H9 (cell line): ENCODE results near the gene DPP6. TPM values are rescaled to one million over a fixed set of nuclear protein-coding genes. Genes with fewer than 3 reads are reported as not detected.
A peak's percentile ranks its signal among the peaks of the same experiment; 100 is the strongest.
"Not testable (repeated sequence)": the region's sequence is repeated elsewhere in the genome, so short reads cannot be mapped to it uniquely, and the experiment has no call there.

Experiments
- DNase-seq: peaks from one replicate; pipeline ENCODE4 v3.0.0-alpha.2; 2017
- H2AFZ ChIP-seq: one replicate; pipeline ENCODE4 v1.6.1; 2013; ENCODE audit warnings: mild to moderate bottlenecking, low read length, control low read depth, moderate library complexity
- H2AK5ac ChIP-seq: 2 replicates; pipeline ENCODE4 v1.6.1; 2013; ENCODE audit warnings: low read length, control low read depth, mixed read lengths; ENCODE audit not compliant: insufficient read length
- H2BK120ac ChIP-seq: one replicate; pipeline ENCODE4 v1.6.1; 2013; ENCODE audit warnings: low read depth, mild to moderate bottlenecking, low read length, control low read depth, inconsistent platforms; ENCODE audit not compliant: poor library complexity, severe bottlenecking
- H2BK12ac ChIP-seq: 2 replicates; pipeline ENCODE4 v1.6.1; 2013; ENCODE audit warnings: low read length, control low read depth, mixed read lengths, low read depth; ENCODE audit not compliant: insufficient read length
- H2BK15ac ChIP-seq: 2 replicates; pipeline ENCODE4 v1.6.1; 2013; ENCODE audit warnings: low read depth, low read length, control low read depth
- H2BK20ac ChIP-seq: one replicate; pipeline ENCODE4 v1.6.1; 2013; ENCODE audit warnings: low read depth, mild to moderate bottlenecking, low read length, control low read depth, inconsistent platforms; ENCODE audit not compliant: poor library complexity, severe bottlenecking
- H2BK5ac ChIP-seq: 2 replicates; pipeline ENCODE4 v1.6.1; 2013; ENCODE audit warnings: low read length, control low read depth, mixed read lengths; ENCODE audit not compliant: insufficient read length
- H3K14ac ChIP-seq: 2 replicates; pipeline ENCODE4 v1.6.1; 2013; ENCODE audit warnings: low read length, control low read depth; ENCODE audit not compliant: insufficient read depth
- H3K18ac ChIP-seq: 2 replicates; pipeline ENCODE4 v1.6.1; 2013; ENCODE audit warnings: low read depth, mild to moderate bottlenecking, mixed read lengths, low read length, control low read depth; ENCODE audit not compliant: insufficient read length
- H3K23ac ChIP-seq: 2 replicates; pipeline ENCODE4 v1.6.1; 2013; ENCODE audit warnings: low read length, control low read depth, mixed read lengths, low read depth; ENCODE audit not compliant: insufficient read length
- H3K23me2 ChIP-seq: 2 replicates; pipeline ENCODE4 v1.6.1; 2013; ENCODE audit warnings: low read depth, mild to moderate bottlenecking, mixed read lengths, low read length, control low read depth; ENCODE audit not compliant: insufficient read length, poor library complexity, severe bottlenecking
- H3K27ac ChIP-seq: 2 replicates; pipeline ENCODE4 v1.5.1; 2013; ENCODE audit warnings: low read length, control low read depth, mixed read lengths, low read depth; ENCODE audit not compliant: insufficient read length
- H3K27me3 ChIP-seq: 2 replicates; pipeline ENCODE4 v1.6.1; 2013; ENCODE audit warnings: low read length, control low read depth, inconsistent platforms; ENCODE audit not compliant: insufficient read depth
- H3K4ac ChIP-seq: 2 replicates; pipeline ENCODE4 v1.6.1; 2013; ENCODE audit warnings: low read depth, mild to moderate bottlenecking, control low read depth, inconsistent platforms, low read length, moderate library complexity
- H3K4me1 ChIP-seq: 2 replicates; pipeline ENCODE4 v1.6.1; 2013; ENCODE audit warnings: low read length, control low read depth, inconsistent platforms; ENCODE audit not compliant: insufficient read depth
- H3K4me2 ChIP-seq: 2 replicates; pipeline ENCODE4 v1.6.1; 2013; ENCODE audit warnings: low read length, control low read depth, mixed read lengths; ENCODE audit not compliant: insufficient read length, insufficient read depth
- H3K56ac ChIP-seq: 2 replicates; pipeline ENCODE4 v1.6.1; 2013; ENCODE audit warnings: low read depth, mild to moderate bottlenecking, mixed read lengths, low read length, control low read depth; ENCODE audit not compliant: insufficient read length
- H3K79me1 ChIP-seq: 2 replicates; pipeline ENCODE4 v1.6.1; 2013; ENCODE audit warnings: low read depth, mild to moderate bottlenecking, moderate library complexity, low read length, control low read depth, inconsistent platforms; ENCODE audit not compliant: insufficient read depth, poor library complexity, severe bottlenecking
- H3K79me2 ChIP-seq: 2 replicates; pipeline ENCODE4 v1.6.1; 2013; ENCODE audit warnings: low read length, control low read depth, inconsistent platforms; ENCODE audit not compliant: insufficient read depth
- H3K9ac ChIP-seq: 2 replicates; pipeline ENCODE4 v1.6.1; 2013; ENCODE audit warnings: low read length, control low read depth, mixed read lengths; ENCODE audit not compliant: insufficient read length; ENCODE audit errors: extremely low read depth
- H3K9me3 ChIP-seq: one replicate; pipeline ENCODE4 v1.6.1; 2013; ENCODE audit warnings: low read depth, low read length, inconsistent platforms; ENCODE audit not compliant: control insufficient read depth
- H3T11ph ChIP-seq: one replicate; pipeline ENCODE4 v1.6.1; 2013; ENCODE audit warnings: mild to moderate bottlenecking, low read length, control low read depth, inconsistent platforms
- H4K20me1 ChIP-seq: one replicate; pipeline ENCODE4 v1.6.1; 2013; ENCODE audit not compliant: control insufficient read depth, insufficient read length, insufficient read depth
- H4K5ac ChIP-seq: 2 replicates; pipeline ENCODE4 v1.6.1; 2013; ENCODE audit warnings: low read depth, mild to moderate bottlenecking, mixed read lengths, low read length, control low read depth; ENCODE audit not compliant: insufficient read length
- H4K8ac ChIP-seq: replicated peaks from 2 replicates; pipeline ENCODE4 v1.6.1; 2013; ENCODE audit warnings: low read length, control low read depth, mixed read lengths, low read depth; ENCODE audit not compliant: insufficient read length
- H4K91ac ChIP-seq: 2 replicates; pipeline ENCODE4 v1.6.1; 2013; ENCODE audit warnings: low read depth, mild to moderate bottlenecking, moderate library complexity, mixed read lengths, low read length, control low read depth; ENCODE audit not compliant: insufficient read length
- H3K27ac Mint-ChIP-seq, 3 experiments: 2 replicates in 2 of 3; 3 replicates in 1 of 3; pipeline ENCODE4 v1.8.0; 2020 to 2021; ENCODE audit warnings: mixed read lengths in 3 of 3, mild to moderate bottlenecking in 1 of 3, moderate library complexity in 1 of 3
- H3K27me3 Mint-ChIP-seq: 2 replicates; pipeline ENCODE4 v1.8.0; 2021; ENCODE audit warnings: low read depth, mild to moderate bottlenecking, moderate library complexity, mixed read lengths
- H3K36me3 Mint-ChIP-seq, 3 experiments: 2 replicates in 2 of 3; 3 replicates in 1 of 3; pipeline ENCODE4 v1.8.0; 2020 to 2021; ENCODE audit warnings: low read depth in 3 of 3, mixed read lengths in 3 of 3; ENCODE audit not compliant: insufficient read depth in 1 of 3
- H3K4me1 Mint-ChIP-seq, 2 experiments: 2 replicates each; pipeline ENCODE4 v1.8.0; 2020; ENCODE audit warnings: mixed read lengths in 2 of 2
- H3K4me3 Mint-ChIP-seq, 2 experiments: 2 replicates in 1 of 2; 3 replicates in 1 of 2; pipeline ENCODE4 v1.8.0; 2020 to 2021; ENCODE audit warnings: mild to moderate bottlenecking in 2 of 2, mixed read lengths in 2 of 2, moderate library complexity in 1 of 2
- H3K9me3 Mint-ChIP-seq, 2 experiments: 2 replicates in 1 of 2; 3 replicates in 1 of 2; pipeline ENCODE4 v1.8.0; 2020; ENCODE audit warnings: mild to moderate bottlenecking in 2 of 2, mixed read lengths in 2 of 2, moderate library complexity in 1 of 2
- WGBS: extraction: QIAGEN DNeasy Blood & Tissue Kit; methylation state at CpG from one replicate; pipeline ENCODE4 v1.1.7; 2013; ENCODE audit warnings: missing lambda C conversion rate, low lambda C conversion rate, mixed read lengths; ENCODE audit not compliant: insufficient read length; ENCODE audit errors: extremely low coverage; 5-methylcytosine and 5-hydroxymethylcytosine counted together
- total RNA-seq: library from RNA; stranded (reverse); gene quantifications from 2 replicates; pipeline ENCODE4 v1.2.1, GENCODE V29; 2021

DPP6 gene
- total RNA-seq, 1 experiment from 2014 or later, result 4.5 TPM

DNA sequence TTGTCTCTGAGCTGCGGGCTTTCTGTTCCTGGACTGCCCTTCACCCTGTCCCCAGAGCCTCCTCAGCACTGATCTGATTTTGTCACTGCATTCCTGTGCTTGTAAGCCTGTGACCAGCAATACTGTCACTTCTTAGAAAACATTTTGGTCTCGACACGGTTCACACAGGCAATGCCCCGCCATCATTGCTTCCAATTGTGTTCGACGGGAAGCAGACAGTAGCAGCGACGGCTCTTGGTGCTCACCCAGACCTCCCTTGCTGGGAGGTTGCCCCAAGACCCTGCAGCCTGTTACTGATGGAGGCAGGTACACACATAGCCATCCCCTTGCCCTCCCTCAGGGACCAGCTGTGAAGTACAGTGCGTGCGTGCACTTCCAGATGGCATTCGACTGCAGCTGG, 99.1 kb downstream of the DPP6 start:
- not testable (repeated sequence) for H4K5ac ChIP-seq, H3K4me1 ChIP-seq, H2AFZ ChIP-seq, H3K9me3 Mint-ChIP-seq, H3K4me1 Mint-ChIP-seq, H4K20me1 ChIP-seq, H3K36me3 Mint-ChIP-seq, H3K23me2 ChIP-seq, H4K91ac ChIP-seq, H2BK15ac ChIP-seq, H3K4me2 ChIP-seq, H2BK12ac ChIP-seq, H3K4ac ChIP-seq, H3T11ph ChIP-seq, H3K18ac ChIP-seq, H2AK5ac ChIP-seq, H3K14ac ChIP-seq, H3K4me3 Mint-ChIP-seq, H3K79me2 ChIP-seq, H3K27me3 ChIP-seq, H3K27ac ChIP-seq, H3K9me3 ChIP-seq, DNase-seq, H4K8ac ChIP-seq, H2BK20ac ChIP-seq, H3K9ac ChIP-seq, H3K27me3 Mint-ChIP-seq, H3K23ac ChIP-seq, H2BK120ac ChIP-seq, H3K56ac ChIP-seq, H3K79me1 ChIP-seq, H2BK5ac ChIP-seq
- no CpG with 5 or more reads among the region's 11 CpGs for WGBS
- 0 out of 7 replicates have a peak overlapping the region, but pooled peaks of 1 of the 3 experiments have one; percentile 31 for H3K27ac Mint-ChIP-seq

DNA sequence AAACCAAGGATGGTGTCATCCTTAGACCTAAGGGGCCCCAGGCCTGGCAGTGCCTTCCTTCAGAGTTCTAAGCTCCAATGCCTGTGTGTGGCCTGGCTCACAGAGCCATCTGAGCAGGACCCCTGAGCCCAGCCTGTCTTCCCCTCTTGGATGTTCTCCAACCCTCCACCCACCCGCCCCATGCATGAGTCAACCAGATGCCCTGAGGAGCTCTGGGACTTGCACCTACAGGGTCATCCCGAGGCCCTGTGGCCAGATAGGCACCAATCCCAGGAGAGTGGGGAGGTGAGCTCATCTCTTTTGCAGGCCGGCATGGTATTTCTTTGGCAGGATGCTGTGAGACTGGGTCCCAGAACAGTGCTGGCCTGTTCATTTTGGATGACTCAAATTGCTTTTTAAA, 103.7 kb downstream of the DPP6 start:
- H3K56ac ChIP-seq, H3K4me3 Mint-ChIP-seq, H3K18ac ChIP-seq, H3T11ph ChIP-seq, H3K4me1 ChIP-seq, H4K20me1 ChIP-seq, H2BK120ac ChIP-seq, H3K23me2 ChIP-seq, H2BK5ac ChIP-seq, H4K8ac ChIP-seq, H3K27me3 ChIP-seq, DNase-seq, H4K5ac ChIP-seq, H3K36me3 Mint-ChIP-seq, H3K14ac ChIP-seq, H3K9me3 Mint-ChIP-seq, H3K27ac Mint-ChIP-seq, H3K23ac ChIP-seq, H2BK12ac ChIP-seq, H3K79me1 ChIP-seq, H3K4ac ChIP-seq, H3K9ac ChIP-seq, H3K27ac ChIP-seq, H3K4me2 ChIP-seq, H2AK5ac ChIP-seq, H3K9me3 ChIP-seq, H2AFZ ChIP-seq, H3K79me2 ChIP-seq, H2BK15ac ChIP-seq, H2BK20ac ChIP-seq, H4K91ac ChIP-seq, H3K27me3 Mint-ChIP-seq: not testable (repeated sequence)
- peaks cover 8 to 11% of the 10 kb centered on the region in 2 experiments for H3K4me1 Mint-ChIP-seq
- no CpG with 5 or more reads among the region's 3 CpGs for WGBS
